ENCODE measurements around the gene TBPL2.

Gene TBPL2

GRCh38 chr14:55372825-55373224 lies 67.6 kb downstream of the TBPL2 start:
- in situ Hi-C loops (cut with MboI; ENCODE audit: low sequenced_read_pairs), result no loop called here

GRCh38 chr14:55372423-55372822 lies 68.0 kb downstream of the TBPL2 start:
- in situ Hi-C loops (cut with MboI; ENCODE audit: low sequenced_read_pairs), result no loop called here

- in situ Hi-C loops (cut with MboI; ENCODE audit: low sequenced_read_pairs), result no loop called here
Observed at GRCh38 chr14:55370883-55371455, 69.4 kb downstream of the TBPL2 start.

GRCh38 chr14:55366271-55366670 lies 74.1 kb downstream of the TBPL2 start:
- in situ Hi-C loops (cut with MboI; ENCODE audit: low sequenced_read_pairs), result no loop called here
